Measurements from ENCODE around the gene TEP1.
A peak's percentile ranks its signal among the peaks of the same experiment; 100 is the strongest.
"Not testable (repeated sequence)": the region's sequence is repeated elsewhere in the genome, so short reads cannot be mapped to it uniquely, and the experiment has no call there.

Gene TEP1

DNA sequence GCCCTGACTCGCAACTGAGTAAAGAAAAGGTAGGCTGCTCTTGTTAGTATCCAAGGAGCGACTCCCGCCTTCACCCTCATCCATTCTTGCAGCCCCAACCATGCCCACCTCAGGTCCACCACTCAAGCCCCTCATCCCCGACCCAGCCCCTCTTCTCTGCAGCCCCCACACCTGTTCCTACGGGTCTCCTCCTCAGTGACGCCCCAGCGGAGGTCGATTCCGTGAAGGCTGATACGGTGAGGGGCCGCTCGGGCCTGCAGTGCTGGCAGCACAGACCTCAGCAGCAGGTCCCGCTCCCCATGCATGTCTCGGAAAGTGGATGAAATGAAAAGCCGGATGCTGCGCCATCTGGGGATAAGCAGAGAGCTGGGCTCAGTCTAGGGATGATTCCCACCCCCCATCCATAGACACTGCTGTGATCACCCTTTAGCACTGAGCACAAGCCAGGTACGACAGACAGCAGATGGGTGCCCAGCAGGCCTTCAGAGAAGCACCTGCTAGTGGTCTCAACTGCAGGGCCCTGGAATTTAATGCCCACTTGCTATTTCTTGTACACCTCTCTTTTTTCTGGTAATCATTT, 26.9 kb downstream of the TEP1 start:
- no peak for DNase-seq (ENCODE audit: low spot score)

DNA sequence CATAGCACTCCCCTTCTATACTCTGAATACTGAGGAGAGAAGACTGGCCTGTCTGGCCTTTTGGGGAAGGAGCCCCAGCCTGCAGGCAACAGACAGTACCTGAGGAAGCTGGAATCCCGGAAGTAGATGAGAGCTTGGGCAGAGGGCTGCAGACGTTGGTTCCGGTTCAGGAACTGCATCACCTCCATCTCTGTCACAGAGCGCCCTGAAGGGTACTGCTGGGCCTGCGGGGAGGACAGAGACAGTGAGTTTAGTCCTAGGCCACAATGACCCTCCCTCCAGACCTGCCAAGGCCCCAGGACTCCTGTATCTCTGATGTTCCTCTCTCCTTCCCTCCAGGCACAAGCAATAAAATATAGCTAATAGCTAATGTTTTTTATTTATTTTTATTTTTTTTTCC, 28.4 kb downstream of the TEP1 start:
- DNase-seq (ENCODE audit: low spot score), result no peak

DNA sequence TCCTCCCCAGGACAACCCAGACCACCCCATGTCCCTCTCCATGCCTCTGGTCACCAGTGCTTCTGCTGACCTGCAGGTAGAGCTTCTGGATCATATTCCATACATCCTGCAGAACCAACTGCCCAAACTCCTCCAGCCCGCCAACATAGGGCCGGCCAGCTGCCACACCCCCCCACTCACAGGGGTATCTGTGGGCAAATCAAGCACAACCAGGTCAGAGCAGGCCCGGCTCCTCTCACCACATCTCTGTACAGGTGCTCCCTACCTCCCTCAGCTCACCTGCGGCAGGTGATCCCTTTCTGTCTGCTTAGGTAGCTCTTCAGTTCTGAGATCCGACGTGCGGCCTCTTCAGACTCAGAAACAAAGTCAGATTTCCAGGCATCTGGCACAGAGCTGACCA, 29.0 kb downstream of the TEP1 start:
- no peak for DNase-seq (ENCODE audit: low spot score)

GRCh38 chr14:20383636-20384035, 29.7 kb downstream of the TEP1 start:
- DNase-seq (ENCODE audit: low spot score), result no peak

- DNase-seq (ENCODE audit: low spot score), result no peak
Measured at GRCh38 chr14:20383032-20383431, 30.3 kb downstream of the TEP1 start.

GRCh38 chr14:20382526-20382925, 30.8 kb downstream of the TEP1 start:
- DNase-seq (ENCODE audit: low spot score), result no peak

DNA sequence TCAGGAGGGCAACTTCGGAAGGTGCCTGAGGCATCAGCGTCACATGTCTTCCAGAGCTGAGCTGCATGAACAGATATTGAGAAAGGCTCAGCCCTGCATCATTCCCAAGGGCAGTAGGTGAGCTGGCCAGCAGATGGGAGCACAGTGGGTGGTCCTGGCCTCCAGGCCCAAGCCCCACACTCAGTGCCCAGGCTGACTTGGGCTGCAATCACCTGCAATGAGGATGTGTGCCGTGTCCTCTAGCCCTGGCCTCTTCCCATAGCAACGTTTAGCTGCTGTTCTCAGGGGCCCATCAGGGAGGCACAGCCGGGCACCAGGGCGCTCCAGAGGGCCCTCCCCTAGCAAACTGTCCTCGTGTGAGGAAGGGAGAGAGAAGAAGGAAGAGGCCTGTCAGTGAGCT, 32.0 kb downstream of the TEP1 start:
- DNase-seq (ENCODE audit: low spot score), result no peak

- DNase-seq (ENCODE audit: low spot score), result no peak
Measured at GRCh38 chr14:20380681-20381080, 32.6 kb downstream of the TEP1 start.

- DNase-seq (ENCODE audit: low spot score), result no peak
Measured at GRCh38 chr14:20379743-20380142, 33.6 kb downstream of the TEP1 start.

- no peak for DNase-seq (ENCODE audit: low spot score)
Measured at GRCh38 chr14:20377171-20377570, 36.1 kb downstream of the TEP1 start.

- DNase-seq (ENCODE audit: low spot score), result no peak
Measured at GRCh38 chr14:20376071-20376588, 37.2 kb downstream of the TEP1 start.

DNA sequence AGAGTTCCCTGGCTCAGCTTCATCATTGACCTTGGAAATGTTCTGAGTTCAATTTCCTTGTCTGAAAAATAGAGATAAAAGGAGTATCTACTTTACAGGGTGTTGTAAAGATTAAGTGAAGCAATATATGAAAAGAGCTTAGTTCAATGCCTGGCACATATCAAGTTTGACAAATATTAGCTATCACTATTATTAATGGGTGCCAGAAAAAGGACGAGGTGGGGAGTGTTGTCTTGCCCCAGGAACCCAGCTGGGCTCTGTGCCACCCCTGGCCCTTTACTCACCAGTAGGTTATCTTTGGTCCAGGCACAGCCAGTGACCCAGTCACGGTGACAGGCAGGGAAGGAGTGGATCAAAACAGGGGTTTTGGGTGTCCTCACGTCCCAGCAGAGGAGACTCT, 37.8 kb downstream of the TEP1 start:
- no peak for DNase-seq (ENCODE audit: low spot score)

DNA sequence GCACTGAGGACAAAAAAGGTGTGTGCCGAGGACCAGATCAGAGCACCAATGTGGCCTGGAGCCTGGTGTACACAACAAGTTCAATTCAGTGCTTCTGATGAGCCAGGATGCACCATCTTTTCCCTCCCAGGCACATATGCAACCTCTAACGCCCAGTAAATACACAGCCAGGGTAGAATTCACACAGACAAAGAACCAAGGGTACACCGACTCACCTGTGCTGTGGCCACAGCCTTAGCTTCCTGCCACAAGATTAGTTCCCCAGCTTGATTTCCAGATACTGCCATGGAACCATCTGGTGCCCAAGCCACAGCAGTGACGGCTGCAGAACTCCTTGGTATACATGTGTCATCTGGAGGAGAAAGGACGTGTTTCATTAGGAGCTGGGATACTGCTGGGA, 40.5 kb downstream of the TEP1 start:
- no peak for DNase-seq (ENCODE audit: low spot score)

DNA sequence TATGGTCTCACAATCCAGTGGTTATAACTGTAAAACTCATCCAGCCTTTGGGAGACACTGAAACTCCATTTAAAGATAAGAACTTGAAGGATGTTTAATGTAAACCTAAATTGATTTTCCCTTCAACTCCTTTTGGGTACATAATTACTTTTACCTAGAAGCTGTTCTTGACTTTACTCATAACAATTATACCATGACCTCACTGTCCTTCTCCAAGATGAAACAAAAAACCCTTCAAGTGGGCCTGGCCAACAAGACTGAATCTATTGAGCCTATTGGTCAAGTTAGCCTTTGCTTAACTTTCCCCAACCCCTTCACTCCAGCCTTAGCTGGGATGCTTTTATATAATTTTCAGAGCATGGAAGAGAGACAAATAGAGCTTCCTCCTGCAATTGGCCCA, 47.4 kb downstream of the TEP1 start:
- DNase-seq (ENCODE audit: low spot score), result no peak

DNA sequence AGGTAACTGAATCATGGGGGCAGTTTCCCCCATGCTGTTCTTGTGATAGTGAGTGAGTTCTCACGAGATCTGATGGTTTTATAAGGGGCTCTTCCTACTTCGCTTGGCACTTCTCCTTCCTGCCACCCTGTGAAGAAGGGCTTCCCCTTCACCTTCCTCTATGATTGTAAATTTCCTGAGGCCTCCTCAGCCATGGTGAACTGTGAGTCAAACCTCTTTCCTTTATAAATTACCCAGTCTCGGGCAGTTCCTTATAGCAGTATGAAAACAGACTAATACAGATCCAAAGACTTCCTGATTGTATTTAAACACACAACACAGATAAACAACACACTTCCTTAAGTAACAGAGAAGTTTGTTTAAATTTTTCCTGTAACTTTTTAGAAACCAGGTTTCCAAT, 54.8 kb downstream of the TEP1 start:
- not testable (repeated sequence) for DNase-seq (ENCODE audit: low spot score)

- no peak for DNase-seq (ENCODE audit: low spot score)
Measured at GRCh38 chr14:20356422-20356821, 56.9 kb downstream of the TEP1 start.

DNA sequence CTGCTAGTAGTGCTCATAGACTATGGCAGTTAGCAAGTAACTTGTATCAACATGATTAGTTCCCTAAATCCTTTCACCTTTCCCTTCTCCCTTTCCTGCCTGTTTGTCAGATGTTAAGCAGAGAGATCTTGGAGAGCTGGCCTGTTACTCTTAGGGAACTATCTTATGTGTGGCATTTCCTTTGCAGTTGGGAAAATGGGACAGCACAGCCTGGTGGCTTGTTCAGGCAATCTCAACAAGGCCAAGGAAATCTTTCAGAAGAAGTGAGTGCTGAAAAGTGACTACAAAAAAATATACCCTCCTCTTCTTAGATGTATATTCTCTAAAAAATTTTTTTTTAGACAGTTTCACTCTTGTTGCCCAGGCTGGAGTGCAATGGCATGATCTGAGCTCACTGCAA, 62.4 kb downstream of the TEP1 start:
- no peak for DNase-seq (ENCODE audit: low spot score)

DNA sequence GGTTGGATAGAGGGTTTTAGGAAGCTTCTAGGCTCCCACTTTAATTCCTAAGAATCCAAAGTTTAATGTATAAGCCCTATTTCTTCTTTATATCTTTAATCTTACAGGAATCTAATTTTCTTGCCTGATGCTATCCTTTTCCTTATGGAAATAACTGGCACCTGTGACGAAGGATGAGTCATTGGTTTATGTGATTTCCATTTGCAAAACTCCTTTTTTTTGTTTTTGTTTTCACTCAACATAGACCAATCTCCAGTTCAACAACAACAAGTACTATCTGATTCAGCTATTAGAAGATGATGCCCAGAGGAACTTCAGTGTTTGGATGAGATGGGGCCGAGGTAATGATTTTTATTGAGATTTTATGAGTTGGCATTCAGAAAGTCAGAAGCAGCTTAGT, 63.0 kb downstream of the TEP1 start:
- no peak for DNase-seq (ENCODE audit: low spot score)

- no peak for DNase-seq (ENCODE audit: low spot score)
Measured at GRCh38 chr14:20347747-20348146, 65.6 kb downstream of the TEP1 start.

GRCh38 chr14:20346713-20347112, 66.6 kb downstream of the TEP1 start:
- no peak for DNase-seq (ENCODE audit: low spot score)

DNA sequence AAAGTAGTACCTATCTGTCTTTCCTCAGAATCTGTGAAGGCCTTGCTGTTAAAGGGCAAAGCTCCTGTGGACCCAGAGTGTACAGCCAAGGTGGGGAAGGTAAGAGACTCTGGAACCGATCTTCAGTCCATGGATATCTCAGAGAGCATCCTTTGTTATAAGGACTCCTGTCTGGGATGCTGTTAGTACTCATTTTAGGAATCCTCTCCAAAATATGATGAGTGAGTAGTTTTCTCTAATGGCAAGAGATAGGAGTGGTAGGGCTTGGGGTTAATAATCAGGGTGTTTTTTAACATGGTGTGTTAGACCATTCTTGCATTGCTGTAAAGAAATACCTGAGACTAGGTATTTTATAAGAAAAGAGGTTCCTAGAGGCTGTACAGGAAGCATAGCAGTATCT, 67.9 kb downstream of the TEP1 start:
- DNase-seq (ENCODE audit: low spot score), result no peak

- DNase-seq (ENCODE audit: low spot score), result no peak
Measured at GRCh38 chr14:20343862-20344220, 69.5 kb downstream of the TEP1 start.

DNA sequence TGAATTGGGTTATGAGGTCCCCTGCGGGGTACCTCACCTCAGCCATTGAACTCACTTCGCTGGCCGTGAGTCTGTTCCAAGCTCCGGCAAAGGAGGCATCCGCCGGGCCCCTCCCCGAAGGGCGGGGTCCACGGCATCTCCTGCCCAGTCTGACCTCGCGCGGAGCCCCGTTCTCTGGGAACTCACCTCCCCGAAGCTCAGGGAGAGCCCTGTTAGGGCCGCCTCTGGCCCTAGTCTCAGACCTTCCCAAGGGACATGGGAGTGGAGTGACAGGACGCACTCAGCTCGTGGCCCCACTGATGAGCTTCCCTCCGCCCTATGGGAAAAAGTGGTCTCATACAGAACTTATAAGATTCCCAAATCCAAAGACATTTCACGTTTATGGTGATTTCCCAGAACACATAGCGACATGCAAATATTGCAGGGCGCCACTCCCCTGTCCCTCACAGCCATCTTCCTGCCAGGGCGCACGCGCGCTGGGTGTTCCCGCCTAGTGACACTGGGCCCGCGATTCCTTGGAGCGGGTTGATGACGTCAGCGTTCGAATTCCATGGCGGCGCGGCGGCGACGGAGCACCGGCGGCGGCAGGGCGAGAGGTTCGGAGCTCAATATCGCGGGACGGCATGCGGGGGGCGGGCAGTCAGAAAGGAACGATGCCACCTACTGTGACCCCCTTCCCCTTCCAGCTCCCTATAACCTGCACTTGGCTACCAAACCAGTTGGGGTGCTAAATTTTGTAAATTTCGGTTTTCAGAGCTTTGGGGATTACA, 70.0 kb downstream of the TEP1 start, which contains the start of gene PARP2:
TSS of gene PARP2 (plus strand) at position 544 of the 770 bp plus-strand sequence. CDS start at position 551, 7 bp downstream.
- peak; percentile 100 for DNase-seq (ENCODE audit: low spot score)

- DNase-seq (ENCODE audit: low spot score), result peak; percentile 19
Measured at GRCh38 chr14:20341646-20342045, 71.7 kb downstream of the TEP1 start.

Data from pons (tissue), 1 donor.